Right kidney (tissue), 1 donor: ENCODE results near the gene DST.

ENCODE experiments used
- DNase-seq: peaks from one replicate; pipeline ENCODE4 v3.0.0-alpha.2; 2016

DST gene

GRCh38 chr6:56433119-56433518, 209.6 kb downstream of the DST start:
- DNase-seq: no peak

DNA sequence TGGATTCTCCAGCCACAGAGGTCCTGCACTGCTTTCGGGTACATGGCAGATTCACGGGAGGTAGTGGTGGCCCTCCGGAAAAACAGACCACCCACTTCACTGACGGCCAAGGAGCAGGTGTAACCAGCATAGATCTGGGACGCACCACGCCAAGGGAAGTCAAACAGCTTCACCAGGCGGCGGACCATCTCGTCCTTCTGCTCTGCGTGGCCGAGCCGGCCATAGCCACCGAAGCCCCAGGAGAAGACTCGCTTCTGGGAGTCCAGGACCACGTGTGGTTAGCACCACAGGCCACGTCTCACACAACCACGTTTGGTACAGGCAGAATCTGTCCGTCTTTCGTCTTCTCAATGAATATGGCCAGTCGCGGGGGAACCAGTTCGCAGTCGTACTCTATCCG, 210.5 kb downstream of the DST start:
- DNase-seq: no peak

DNA sequence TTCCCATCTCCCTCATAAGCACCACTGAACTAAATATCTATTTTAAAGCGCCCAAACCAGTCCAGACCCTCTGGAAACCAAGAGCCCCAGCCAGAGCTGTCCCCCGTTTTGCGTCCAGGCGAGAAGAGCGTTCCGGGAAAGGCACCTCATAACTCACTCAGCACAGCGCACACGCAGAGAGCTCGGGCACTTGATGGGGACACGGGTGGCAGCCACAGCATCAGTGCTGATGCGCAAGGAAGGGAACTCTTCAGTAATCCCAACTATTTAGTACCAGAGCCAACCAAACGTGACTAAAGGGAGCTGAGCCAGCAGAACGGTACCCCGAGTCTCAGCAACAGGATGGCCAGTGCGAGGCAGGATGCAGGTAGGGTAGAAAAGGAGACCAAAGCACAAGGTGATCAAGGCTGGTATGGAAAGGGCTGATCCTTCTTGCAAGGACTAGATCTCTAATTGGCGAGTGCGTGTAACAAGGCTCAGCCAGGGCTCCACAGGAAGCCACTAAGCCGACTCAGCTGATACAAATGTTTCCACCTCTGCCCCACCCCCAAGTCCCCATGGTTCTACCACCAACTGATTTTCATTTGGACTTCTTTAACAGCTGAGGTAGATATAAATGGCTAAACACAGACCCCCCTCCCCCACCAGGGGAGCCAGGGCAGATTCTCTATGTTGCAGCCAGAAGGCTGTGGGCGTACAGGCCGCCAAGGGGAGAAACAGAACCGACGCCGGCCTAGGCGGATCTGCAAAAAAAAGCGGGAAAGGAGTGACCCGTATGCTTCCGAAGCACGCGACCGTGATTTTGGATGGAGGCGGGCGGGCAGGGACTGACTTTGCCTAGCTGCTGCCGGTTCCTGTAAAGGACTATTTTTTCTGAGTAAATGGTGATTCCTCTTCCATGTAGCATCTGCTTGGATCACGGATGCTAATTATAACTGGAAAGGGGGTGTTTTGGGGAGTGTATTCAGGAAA, 211.8 kb downstream of the DST start:
- DNase-seq: no peak

DNA sequence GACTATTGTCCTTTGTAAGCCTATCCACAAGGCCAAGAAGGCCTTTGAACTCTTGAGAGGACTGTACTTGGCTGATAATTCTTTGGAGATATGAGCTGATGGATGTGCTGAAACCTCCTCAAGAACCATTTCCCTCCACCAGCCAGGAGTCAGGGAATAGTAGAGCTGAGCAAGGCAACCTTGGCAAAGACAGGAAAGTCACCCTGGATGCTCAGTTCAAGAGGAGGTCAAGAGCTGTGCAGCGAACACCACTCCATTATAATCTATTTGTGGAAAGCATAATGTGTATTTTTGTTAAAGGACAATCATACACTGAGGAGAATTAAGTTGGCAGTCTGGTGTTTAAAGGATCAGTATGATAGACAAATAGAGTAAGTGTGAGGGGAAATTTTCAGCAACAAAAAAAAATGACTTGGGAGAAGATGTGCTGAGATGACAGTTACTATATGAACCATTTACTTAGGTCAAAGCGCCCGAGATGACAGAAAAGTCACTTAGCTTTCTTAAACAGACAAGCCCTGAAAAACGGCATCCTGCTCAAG, 218.1 kb downstream of the DST start:
- DNase-seq: no peak

DNA sequence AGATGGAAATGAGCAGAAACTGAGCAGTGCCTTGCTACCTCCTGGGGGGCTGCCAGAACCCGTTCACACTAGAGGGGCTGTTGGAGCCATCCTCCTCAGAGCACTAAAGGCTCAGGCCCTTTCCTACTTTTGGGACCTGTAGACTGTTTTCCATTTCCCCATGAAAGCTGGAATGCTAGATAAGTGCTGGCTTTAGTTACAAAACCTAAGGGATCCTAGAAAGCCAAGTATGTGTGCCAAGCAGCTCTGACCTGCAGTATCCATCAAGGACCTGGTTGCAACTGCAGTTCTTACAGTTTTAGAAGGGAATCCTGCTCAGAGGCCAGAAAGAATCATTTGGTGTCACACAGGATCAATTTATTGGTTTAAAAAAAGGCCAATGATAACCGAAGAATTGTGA, 218.6 kb downstream of the DST start:
- DNase-seq: no peak

GRCh38 chr6:56420296-56420695, 222.4 kb downstream of the DST start:
- DNase-seq: no peak

GRCh38 chr6:56419191-56419590, 223.5 kb downstream of the DST start:
- no peak for DNase-seq

DNA sequence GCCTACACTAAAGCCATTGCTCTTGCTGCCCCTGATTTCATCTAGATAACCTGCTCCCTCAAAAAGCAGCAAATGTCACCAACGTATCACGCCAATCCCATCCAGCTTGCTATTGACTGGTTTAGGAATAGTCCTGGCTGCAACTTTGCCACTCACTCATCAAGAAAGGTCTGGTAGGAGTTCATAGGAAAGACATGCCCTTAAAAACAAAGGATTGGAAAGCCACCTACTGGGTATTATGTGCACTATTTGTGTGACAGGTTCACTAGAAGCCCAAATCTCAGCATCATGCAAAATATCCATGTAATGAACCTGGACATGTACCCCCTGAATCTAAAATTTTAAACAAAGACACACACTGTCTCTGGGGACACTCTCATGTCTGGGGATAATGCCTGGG, 224.9 kb downstream of the DST start:
- DNase-seq: no peak

DNA sequence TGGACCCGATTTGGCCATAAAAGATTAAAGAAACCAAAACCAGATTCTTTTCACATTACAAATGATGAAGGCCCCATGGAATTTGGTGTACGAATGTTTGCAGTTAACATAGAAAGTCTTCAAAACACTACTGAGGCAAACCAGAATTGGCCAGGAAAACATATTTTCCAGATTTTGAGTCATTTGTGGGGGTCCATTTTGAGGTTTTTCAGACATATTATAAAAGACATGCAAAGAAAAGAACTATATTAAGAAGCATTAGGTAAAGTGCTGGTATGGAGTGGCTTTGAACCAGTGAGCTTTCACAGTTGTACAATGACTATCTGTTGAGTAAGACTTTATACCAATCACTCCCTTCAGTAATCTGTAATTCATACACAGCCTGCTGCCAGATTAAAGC, 226.4 kb downstream of the DST start:
- no peak for DNase-seq

DNA sequence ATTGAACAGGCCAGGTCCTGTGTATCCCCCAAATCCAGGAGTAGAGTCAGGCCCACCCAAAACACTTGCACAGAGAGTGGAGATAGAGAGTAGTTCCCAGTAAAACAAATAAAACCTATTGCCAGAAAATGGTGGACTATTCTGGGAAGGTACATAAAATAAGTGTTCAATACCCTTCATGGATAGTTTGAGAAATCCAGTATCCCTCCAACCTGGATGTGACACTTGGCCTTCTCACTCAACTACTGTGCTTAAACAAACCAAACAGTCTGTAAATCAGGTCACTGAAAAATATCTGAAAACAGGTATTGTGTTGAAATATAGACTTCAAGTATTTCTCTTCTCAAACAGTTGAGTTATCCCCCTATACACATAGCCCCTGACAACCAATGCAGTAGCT, 233.7 kb downstream of the DST start:
- no peak for DNase-seq
